Glutamatergic neuron (in vitro differentiated cells): ENCODE measurements around the gene EXOC4. TPM values are rescaled to one million over a fixed set of nuclear protein-coding genes. Genes with fewer than 3 reads are reported as not detected.
"Not testable (repeated sequence)": the region's sequence is repeated elsewhere in the genome, so short reads cannot be mapped to it uniquely, and the experiment has no call there.

ENCODE experiments used
- DNase-seq: peaks from one replicate; pipeline ENCODE4 v3.0.0; 2022
- H3K27ac Mint-ChIP-seq: one replicate; pipeline ENCODE4 v1.8.0; 2020; ENCODE audit warnings: mild to moderate bottlenecking, mixed read lengths, inconsistent platforms; ENCODE audit not compliant: unreplicated experiment
- H3K27me3 Mint-ChIP-seq: one replicate; pipeline ENCODE4 v1.8.0; 2020; ENCODE audit warnings: mild to moderate bottlenecking, moderate library complexity, mixed read lengths, inconsistent platforms; ENCODE audit not compliant: unreplicated experiment
- H3K36me3 Mint-ChIP-seq: one replicate; pipeline ENCODE4 v1.8.0; 2020; ENCODE audit warnings: mild to moderate bottlenecking, mixed read lengths, inconsistent platforms; ENCODE audit not compliant: unreplicated experiment
- H3K4me1 Mint-ChIP-seq: one replicate; pipeline ENCODE4 v1.8.0; 2020; ENCODE audit warnings: mild to moderate bottlenecking, low read depth, mixed read lengths, inconsistent platforms; ENCODE audit not compliant: unreplicated experiment
- H3K4me3 Mint-ChIP-seq: one replicate; pipeline ENCODE4 v1.8.0; 2020; ENCODE audit warnings: mild to moderate bottlenecking, mixed read lengths, inconsistent platforms; ENCODE audit not compliant: unreplicated experiment
- H3K9me3 Mint-ChIP-seq: one replicate; pipeline ENCODE4 v1.8.0; 2020; ENCODE audit warnings: mild to moderate bottlenecking, moderate library complexity, mixed read lengths, inconsistent platforms; ENCODE audit not compliant: unreplicated experiment
- total RNA-seq: library from RNA; stranded (reverse); fragmentation: NEBNext Ultra II Directional; extraction: Animal tissue kit (Norgen Biotek cat#: 25700); gene quantifications from one replicate; pipeline ENCODE4 v1.2.1, GENCODE V29; 2021; ENCODE audit not compliant: unreplicated experiment
- TF ChIP-seq, protein P1 (sequence below): fragments of 200-600 bp; sonication (generic); IDR thresholded peaks from one replicate; pipeline ENCODE4 v1.5.0; 2021; ENCODE audit not compliant: partially characterized antibody, unreplicated experiment

Gene EXOC4
- total RNA-seq, 1 donor from 2014 or later = 73.8 TPM

DNA sequence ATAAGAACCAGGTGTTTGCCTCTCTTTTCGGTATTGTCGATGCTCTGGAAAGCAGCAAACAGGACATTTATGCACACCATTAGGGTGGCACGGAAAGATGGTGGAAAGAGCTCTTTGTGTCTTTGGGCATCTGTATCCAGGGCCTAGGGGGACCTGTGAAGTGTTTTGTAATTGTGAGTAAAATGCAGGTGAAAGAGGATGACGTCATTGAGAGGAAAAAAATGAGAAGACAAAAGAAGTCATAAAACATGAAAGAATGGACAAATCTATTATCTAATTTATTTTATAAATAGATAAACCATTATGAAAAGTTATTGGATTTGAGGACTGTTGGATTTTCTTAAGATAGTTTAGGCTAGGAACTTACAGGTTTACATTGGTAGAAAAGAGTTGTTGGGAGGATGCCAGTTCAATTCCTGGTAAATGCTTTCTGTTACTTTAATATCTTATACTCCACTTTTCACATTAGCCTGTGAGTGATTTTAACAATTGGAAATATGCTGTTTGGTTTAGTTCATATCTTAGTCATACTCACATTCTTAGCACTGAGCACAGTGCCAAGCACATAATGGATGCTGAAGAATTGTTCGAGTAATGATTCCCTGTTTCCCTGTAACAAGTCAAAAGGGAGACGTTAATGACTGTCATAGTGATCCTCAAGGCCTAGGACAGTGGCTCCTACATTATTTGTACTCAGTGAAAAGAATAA is 62.6 kb downstream of the EXOC4 start:
- Mint-ChIP-seq H3K4me1 (peaks cover 2% of the 10 kb centered on the region), H3K27me3 (no peaks in the 10 kb centered on the region), H3K9me3 (no peaks in the 10 kb centered on the region), H3K4me3 (no peak overlapping the region), H3K36me3 (no peaks in the 10 kb centered on the region), H3K27ac (no peak overlapping the region)
- TF ChIP-seq, protein P1, sequence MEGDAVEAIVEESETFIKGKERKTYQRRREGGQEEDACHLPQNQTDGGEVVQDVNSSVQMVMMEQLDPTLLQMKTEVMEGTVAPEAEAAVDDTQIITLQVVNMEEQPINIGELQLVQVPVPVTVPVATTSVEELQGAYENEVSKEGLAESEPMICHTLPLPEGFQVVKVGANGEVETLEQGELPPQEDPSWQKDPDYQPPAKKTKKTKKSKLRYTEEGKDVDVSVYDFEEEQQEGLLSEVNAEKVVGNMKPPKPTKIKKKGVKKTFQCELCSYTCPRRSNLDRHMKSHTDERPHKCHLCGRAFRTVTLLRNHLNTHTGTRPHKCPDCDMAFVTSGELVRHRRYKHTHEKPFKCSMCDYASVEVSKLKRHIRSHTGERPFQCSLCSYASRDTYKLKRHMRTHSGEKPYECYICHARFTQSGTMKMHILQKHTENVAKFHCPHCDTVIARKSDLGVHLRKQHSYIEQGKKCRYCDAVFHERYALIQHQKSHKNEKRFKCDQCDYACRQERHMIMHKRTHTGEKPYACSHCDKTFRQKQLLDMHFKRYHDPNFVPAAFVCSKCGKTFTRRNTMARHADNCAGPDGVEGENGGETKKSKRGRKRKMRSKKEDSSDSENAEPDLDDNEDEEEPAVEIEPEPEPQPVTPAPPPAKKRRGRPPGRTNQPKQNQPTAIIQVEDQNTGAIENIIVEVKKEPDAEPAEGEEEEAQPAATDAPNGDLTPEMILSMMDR = no peak
- no peak for DNase-seq

DNA sequence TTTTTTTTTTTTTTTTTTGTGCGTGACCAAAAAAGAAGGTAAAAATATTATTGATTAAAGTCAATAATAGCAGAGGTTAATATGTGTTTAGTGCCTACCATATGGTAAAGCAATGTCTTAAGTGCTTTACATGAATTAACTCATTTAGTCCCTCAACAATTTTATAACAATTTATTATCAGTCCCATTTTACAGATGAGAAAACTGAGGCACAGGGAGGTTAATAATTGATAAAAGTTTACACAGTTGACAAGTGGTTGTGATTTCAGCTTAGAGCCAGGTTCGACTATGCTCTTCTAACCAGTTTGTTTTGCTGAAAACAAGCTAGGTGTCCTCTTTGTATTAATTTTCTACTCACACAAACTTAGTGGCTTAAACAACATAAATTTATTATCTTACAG is 67.0 kb downstream of the EXOC4 start:
- Mint-ChIP-seq H3K27ac (no peak overlapping the region), H3K36me3 (peaks cover 17% of the 10 kb centered on the region), H3K27me3 (no peaks in the 10 kb centered on the region), H3K4me1 (peaks cover 4% of the 10 kb centered on the region), H3K9me3 (no peaks in the 10 kb centered on the region), H3K4me3 (no peak overlapping the region)
- TF ChIP-seq, protein P1 = no peak
- DNase-seq = no peak

DNA sequence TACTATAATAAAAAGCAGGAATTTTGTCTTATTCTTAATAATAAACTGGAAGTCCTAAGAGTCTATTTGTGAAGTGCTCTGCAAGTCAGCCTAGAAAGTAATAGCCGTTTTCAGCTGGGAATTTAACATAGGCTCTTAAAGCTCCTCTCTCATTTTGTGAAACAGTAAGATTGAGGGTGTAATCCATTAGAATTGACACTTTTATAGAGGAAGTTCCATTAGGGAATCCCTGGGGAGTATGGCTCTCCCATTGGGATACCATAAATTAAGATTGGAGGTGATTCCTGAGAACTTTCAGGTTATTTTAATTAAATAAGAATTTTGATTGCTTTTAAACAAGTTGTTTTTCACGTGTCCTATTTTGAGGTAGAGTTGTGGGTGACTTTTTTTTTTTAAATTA is 68.0 kb downstream of the EXOC4 start:
- H3K36me3 Mint-ChIP-seq = peaks cover 21% of the 10 kb centered on the region

DNA sequence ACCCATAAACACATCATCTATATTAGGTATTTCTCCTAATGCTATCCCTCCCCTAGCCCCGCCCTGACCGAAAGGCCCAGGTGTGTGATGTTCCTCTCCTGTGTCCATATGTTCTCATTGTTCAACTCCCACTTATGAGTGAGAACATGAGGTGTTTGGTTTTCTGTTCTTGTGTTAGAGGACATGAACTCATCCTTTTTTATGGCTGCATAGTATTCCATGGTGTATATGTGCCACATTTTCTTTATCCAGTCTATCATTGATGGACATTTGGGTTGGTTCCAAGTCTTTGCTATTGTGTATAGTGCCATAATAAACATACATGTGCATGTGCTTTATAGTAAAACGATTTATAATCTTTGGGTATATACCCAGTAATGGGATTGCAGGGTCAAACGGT is 68.5 kb downstream of the EXOC4 start:
- H3K4me1 Mint-ChIP-seq, H3K9me3 Mint-ChIP-seq, H3K4me3 Mint-ChIP-seq, DNase-seq, H3K27ac Mint-ChIP-seq, H3K27me3 Mint-ChIP-seq: not testable (repeated sequence)
- H3K36me3 Mint-ChIP-seq = peaks cover 22% of the 10 kb centered on the region

More for the DNA sequence above, 68.0 kb downstream of the EXOC4 start:
- Mint-ChIP-seq H3K9me3 (peaks cover 4% of the 10 kb centered on the region), H3K4me3 (no peak overlapping the region), H3K4me1 (peaks cover 4% of the 10 kb centered on the region), H3K27ac (no peak overlapping the region), H3K27me3 (no peaks in the 10 kb centered on the region)
- DNase-seq = no peak
- TF ChIP-seq, protein P1 = no peak

DNA sequence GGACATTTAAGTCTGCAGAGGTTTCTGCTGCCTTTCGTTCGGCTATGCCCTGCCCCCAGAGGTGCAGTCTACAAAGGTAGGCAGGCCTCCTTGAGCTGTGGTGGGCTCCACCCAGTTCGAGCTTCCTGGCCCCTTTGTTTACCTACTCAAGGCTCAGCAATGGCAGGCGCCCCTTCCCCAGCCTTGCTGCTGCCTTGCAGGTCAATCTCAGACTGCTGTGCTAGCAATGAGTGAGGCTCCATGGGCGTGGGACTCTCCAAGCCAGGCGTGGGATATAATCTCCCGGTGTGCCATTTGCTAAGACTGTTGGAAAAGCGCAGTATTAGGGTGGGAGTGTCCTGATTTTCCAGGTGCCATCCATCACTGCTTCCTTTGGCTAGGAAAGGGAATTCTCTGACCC is 73.9 kb downstream of the EXOC4 start:
- H3K27me3 Mint-ChIP-seq, H3K27ac Mint-ChIP-seq, H3K4me3 Mint-ChIP-seq, DNase-seq, H3K4me1 Mint-ChIP-seq, H3K9me3 Mint-ChIP-seq: not testable (repeated sequence)
- peaks cover 30% of the 10 kb centered on the region for H3K36me3 Mint-ChIP-seq

DNA sequence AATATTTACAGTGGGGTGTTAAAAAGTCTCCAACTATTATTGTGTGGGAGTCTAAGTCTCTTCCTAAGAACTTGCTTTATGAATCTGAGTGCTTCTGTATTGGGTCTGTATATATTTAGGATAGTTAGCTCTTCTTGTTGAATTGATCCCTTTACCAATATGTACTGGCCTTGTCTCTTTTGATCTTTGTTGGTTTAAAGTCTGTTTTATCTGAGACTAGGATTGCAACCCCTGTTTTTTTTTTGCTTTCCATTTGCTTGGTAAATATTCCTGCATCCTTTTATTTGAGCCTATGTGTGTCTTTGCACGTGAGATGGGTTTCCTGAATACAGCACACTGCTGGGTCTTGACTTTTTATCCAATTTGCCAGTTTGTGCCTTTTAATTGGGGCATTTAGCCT is 75.1 kb downstream of the EXOC4 start:
- H3K4me1 Mint-ChIP-seq, H3K27me3 Mint-ChIP-seq, DNase-seq, H3K27ac Mint-ChIP-seq, H3K9me3 Mint-ChIP-seq, H3K4me3 Mint-ChIP-seq: not testable (repeated sequence)
- peaks cover 22% of the 10 kb centered on the region for H3K36me3 Mint-ChIP-seq
